Endometrial microvascular endothelial cells (primary cell): ENCODE results near the gene DNMT3A. TPM values are rescaled to one million over a fixed set of nuclear protein-coding genes. Genes with fewer than 3 reads are reported as not detected.

ENCODE experiments used
- in situ Hi-C: cut with HindIII; loops from 2 replicates; pipeline ENCODE4 v1.10.0; 2017; ENCODE audit warnings: low sequenced_read_pairs, low pct_unique_long_range_greater_than_20kb; ENCODE audit errors: inconsistent ontology term
- total RNA-seq: library from RNA; depleted of rRNA; stranded (reverse); fragments of >200 nt; gene quantifications from one replicate; pipeline ENCODE4 v1.2.3, GENCODE V29; 2015; ENCODE audit errors: inconsistent ontology term

The DNMT3A gene
- total RNA-seq, 1 donor from 2014 or later: 9.2 TPM

DNA sequence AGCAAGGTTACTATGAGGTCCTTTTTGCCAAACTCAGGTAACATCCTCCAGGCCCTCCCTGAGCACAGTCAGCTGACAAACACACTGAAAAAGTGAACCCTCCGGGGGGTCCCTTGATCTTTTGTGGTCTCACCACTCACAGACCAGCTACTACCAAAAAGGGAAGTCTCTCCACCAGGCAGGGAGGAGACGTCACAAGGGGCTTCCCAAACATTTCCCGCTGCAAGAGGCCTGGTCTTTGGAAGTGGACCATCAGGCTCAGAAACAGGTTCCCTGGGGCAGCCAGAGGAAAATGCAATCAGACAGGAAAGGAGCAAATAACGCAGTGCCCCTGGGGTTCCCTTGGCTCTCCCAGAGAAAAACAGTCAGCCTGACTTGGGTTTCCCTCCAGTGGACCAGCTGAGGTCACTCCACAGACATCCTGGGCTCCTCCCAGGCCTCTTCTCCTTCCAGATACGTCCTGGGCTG lies 134.6 kb downstream of the DNMT3A start:
- in situ Hi-C loops: no loop called here

DNA sequence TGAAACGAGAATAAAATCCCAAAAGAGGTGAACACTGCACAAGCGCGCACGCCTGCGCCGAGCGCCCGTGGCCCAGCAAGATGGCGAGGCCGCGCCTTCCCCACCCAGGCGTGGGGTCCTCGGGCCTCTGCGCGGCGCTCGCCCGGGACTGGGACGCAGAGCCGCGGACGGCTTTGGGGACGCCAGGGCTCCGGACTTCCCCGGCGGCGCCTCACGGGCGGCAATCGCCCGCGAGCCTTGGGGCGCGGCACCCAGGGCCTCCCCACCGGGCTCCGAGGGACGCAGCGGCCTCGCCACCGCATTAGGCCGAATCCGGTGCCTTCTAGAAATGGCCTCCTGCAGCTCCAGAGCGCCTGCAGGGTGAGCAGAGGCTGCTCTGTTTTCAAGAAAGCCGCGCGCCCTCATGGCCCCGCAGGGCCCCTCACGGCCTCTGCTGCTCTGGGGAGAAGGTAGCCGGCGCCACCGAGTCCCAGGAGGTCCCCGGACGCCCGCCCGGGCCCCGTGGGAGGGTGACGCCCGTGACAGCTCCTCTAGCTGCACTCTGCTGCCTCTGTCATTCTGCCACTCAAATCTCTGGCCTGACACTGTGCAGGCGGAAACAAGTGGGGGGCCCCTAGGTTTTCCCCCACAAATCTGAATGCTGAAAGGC lies 137.4 kb downstream of the DNMT3A start:
- in situ Hi-C loops: no loop called here

DNA sequence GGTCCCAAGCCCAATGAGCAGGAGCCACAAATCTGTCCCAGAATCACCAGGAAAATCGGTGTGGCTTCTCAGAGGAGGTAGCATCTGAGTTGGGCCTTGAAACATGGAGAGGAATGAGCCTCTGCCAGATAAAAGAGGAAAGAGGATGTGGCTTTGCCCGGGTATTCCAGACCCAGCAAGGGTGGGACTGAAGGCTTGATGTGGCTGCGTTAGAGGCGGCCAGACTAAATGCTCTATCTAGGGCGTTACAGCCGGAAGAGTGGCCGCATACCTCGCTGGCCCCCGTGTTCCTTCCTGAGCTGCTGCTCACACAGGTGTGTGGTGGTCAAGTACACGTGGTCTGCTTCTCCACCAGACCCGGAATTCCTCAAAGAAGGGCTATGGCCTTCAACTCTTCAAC lies 139.4 kb downstream of the DNMT3A start:
- in situ Hi-C loops: no loop called here

DNA sequence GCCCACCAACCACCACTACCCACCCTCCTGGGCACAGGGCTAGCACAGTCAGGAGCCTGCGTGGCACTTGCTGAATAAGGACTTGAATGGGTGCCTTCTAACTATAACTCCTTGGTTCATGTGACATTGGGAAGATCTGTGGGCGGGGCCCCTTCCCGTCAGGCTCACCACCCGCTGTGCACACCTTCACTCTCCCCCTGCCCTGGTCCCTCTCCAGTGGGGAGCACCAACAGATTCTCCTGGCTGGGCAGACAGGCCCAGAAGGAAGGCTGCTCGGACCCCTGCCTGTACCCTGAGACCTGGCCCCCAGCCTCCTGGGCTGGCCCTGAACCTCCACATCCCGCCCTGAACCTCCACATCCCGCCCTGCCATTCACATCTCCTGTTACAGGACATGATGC lies 139.9 kb downstream of the DNMT3A start:
- in situ Hi-C loops: no loop called here

DNA sequence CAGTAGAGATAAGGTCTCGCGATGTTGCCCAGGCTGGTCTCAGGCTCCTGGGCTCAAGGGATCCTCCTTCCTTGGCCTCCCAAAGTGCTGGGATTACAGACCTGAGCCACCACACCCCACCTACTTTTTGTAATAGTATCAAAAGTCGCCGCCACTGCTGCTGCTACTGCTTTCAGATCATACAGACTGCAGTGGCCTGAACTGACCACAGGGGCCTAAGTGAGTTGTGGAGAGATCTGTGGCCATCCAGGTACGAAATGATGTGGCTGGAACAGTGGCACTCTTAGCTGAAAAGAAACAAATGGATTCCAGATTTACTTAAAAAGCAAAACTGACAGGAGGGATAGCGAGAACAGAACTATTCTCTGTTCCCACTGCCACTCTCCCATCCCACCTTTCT lies 140.5 kb downstream of the DNMT3A start:
- in situ Hi-C loops: no loop called here

DNA sequence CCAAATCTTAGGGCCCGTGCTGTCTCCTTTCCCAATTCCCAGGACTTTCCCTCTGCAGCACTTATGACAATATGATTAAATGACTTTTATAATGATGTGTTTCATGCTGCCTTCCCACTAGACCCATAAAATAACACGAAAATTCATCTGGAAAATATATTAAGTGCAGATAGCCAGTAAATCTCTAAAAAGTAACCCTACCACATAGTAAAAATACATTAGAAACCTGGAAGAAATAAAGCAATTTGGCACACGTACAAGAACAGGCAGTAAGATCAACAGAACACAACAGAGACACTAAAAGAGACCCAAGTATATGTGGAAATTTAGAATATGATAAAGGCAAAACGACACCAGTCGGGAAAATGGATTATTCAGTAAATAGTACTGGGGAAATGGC lies 143.1 kb downstream of the DNMT3A start:
- in situ Hi-C loops: no loop called here

DNA sequence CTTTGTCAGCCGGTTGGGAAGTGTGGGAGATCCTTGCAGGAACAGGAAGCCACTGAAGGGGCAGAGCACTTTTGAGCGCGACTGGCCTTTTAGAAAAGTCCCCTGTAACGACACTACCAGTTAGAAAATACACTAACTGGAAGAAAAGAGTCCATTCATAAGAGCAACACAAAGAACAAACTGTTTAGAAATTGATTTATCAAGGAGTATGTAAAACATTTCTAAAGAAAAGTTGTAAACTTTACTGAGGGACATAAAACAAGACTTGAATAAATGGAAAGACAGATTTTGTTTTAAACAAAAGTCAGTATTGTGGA lies 143.6 kb downstream of the DNMT3A start:
- in situ Hi-C loops: no loop called here

DNA sequence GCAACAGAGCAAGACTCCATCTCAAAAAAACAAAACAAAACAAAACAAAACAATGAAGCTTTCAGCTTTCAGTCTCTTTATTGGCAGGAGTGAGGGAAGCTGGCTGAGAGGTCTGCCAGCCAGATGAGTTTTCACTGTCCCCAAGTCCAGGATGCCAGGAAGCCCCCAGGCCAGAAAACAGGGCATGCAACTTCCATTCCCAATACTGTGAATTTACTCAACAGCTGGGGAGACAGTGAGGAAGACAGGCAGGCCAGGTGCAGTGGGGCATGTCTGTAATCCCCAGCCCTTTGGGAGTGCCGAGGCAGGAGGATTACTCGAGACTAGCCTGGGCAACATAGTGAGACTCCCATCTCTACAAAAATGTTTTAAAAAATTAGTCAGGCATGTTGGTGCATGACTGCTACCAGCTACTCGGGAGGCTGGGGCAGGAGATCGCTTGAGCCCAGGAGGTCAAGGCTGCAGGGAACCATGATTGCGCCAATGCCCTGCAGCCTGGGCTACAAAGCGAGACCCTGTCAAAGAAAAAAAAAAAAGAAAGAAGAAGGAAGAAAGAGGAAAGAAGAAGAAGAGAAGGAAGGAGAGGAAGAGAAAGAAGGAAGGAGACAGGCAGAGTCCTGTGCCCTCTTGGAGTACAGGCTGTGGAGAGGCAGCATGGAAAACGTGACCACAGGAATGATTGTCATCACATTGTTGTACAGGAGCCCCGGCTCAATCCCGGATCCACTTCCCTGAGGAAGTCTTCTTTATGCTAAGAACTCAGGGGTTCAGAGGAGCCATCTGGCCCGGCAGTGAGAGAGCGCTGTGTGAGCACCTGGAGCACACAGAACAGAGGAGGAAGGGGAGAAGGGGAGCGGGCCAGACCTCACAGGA lies 144.2 kb downstream of the DNMT3A start:
- in situ Hi-C loops: no loop called here

DNA sequence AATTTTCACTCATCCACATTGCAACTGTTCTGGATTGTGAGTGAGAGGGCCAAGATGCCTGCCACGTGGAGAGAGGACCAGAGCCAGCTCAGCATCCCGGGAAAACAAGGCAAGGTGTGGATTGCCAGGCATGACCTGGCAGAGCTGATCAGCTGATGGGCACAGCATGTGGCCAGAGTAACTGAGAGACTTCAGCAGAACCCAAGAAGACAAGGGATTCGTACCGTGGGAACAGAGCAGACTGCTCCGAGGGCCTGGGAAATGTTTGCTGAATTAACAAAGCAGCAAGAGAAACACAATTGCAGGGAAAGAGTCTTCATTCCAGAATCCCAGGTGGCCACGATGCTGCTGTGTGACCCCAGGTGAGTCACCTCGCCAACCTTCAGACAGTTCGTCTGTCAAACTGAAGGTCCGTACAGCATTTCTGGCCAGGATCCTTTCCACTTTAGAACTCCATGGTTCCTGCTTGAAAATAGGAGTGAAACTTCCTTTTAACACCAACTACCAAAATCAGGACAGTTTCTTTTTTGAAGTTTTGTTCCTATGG lies 147.1 kb downstream of the DNMT3A start:
- in situ Hi-C loops: no loop called here

DNA sequence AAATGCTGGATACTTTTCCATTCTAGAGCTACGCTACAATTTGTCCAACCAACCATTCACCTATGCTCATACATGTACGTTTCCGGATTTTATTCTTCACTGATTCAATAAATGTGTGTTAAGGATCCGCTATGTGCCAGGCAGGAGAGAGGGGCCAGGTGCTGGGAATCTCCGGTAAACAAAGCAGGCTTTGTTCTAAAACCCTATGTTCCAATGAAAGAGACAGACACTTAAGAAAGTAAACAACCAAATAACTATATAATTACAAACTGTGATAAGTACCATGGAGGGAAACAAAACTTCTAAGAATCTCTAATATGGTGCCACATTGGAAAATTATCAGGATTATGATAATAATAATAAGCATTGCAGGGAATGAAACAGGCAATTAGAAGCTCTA lies 151.2 kb downstream of the DNMT3A start:
- in situ Hi-C loops: no loop called here

DNA sequence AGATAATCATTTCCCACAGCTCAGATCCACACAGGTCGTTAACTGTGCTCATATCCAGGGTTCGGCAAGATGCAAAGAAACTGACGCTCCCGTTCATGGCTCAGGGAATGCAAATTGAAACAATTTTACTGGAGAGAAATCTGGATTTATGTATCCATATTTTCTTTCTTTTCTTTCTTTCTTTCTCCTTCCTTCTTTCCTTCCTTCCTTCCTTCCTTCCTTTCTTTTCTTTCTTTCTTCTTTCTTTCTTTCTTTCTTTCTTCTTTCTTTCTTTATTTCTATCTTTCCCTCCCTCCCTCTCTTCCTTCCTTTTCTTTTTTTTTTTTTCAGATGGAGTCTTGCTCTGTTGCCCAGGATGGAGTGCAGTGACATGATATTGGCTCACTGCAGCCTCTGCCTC lies 153.3 kb downstream of the DNMT3A start:
- in situ Hi-C loops: no loop called here

DNA sequence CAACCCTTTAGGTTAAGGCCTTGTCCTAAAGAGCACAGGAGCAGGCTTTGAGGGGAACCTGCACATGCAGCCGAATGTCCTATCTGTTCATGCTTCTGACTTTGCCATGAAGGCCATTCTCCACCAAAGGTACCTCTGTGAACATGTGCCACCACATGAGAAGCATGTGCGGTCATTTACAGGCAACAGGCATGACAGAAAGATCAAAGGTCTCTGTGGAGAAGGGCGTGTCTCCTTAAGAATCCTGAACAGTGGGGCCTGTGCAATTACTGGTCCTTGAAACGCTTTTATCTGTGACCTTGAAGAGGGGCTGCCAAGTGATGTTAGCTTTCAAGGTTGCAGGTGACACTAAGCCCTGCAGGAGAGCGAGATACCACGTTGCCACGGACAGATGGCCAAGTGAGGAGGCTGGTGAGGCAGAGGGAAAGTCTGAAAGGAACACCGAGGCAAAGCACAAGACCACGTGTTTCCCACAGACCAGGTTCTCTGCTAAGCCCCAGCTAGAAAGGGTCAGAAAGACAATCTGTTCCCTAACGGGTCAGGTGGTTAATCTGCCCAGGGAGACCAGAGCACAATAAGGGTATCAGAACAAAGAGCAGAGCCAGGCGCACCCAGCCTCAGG lies 153.9 kb downstream of the DNMT3A start:
- in situ Hi-C loops: no loop called here

DNA sequence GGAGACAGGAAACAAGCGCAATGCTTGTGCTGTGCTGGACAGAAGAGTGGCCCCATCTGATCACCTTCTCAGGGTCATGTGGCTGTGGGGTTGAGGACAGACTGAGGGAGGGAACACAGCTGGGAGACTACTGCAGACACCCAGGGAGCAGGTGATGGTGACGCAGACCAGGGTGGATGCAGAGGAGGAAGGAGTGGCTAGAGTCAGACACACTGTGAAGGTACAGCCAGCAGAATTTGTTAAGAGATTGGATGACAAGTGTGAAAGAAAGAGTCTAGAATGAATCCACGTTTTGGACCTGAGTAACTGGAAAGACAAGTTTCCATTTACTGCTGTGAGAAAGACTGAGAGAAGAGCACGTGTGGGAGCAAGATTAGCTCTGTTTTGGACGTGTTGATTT lies 157.5 kb downstream of the DNMT3A start:
- in situ Hi-C loops: no loop called here

DNA sequence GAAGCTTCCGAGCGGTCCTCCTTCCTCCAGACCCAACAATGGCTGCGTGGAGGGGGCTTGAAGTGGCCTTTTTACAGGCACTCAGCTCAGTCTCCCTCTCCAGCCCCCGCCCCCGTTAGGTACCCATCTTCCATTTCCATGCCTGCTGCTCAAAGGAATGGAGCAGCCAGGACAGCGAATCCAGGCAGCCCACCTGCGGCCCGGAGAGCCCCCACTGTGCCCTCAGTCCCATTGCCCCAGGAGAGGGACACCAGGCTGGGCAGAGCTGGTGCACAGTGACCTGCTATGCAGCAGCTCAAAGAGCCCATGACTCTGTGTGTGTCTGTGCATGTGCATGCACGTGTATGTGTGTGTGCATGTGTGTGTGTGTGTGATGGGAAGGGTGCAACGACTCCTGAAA lies 162.7 kb downstream of the DNMT3A start:
- in situ Hi-C loops: no loop called here

Other genes with a start within 250 kb of the DNMT3A start
- gene POMC, start 173.3 kb downstream of the DNMT3A start, total RNA-seq: 5.9 TPM